Endometrial microvascular endothelial cells (primary cell): ENCODE results near the gene LANCL2. TPM values are rescaled to one million over a fixed set of nuclear protein-coding genes. Genes with fewer than 3 reads are reported as not detected.

Experiments
- in situ Hi-C: cut with HindIII; loops from 2 replicates; pipeline ENCODE4 v1.10.0; 2017; ENCODE audit warnings: low sequenced_read_pairs, low pct_unique_long_range_greater_than_20kb; ENCODE audit errors: inconsistent ontology term
- total RNA-seq: library from RNA; depleted of rRNA; stranded (reverse); fragments of >200 nt; gene quantifications from one replicate; pipeline ENCODE4 v1.2.3, GENCODE V29; 2015; ENCODE audit errors: inconsistent ontology term

The LANCL2 gene
- total RNA-seq, 1 donor from 2014 or later = 21.8 TPM

DNA sequence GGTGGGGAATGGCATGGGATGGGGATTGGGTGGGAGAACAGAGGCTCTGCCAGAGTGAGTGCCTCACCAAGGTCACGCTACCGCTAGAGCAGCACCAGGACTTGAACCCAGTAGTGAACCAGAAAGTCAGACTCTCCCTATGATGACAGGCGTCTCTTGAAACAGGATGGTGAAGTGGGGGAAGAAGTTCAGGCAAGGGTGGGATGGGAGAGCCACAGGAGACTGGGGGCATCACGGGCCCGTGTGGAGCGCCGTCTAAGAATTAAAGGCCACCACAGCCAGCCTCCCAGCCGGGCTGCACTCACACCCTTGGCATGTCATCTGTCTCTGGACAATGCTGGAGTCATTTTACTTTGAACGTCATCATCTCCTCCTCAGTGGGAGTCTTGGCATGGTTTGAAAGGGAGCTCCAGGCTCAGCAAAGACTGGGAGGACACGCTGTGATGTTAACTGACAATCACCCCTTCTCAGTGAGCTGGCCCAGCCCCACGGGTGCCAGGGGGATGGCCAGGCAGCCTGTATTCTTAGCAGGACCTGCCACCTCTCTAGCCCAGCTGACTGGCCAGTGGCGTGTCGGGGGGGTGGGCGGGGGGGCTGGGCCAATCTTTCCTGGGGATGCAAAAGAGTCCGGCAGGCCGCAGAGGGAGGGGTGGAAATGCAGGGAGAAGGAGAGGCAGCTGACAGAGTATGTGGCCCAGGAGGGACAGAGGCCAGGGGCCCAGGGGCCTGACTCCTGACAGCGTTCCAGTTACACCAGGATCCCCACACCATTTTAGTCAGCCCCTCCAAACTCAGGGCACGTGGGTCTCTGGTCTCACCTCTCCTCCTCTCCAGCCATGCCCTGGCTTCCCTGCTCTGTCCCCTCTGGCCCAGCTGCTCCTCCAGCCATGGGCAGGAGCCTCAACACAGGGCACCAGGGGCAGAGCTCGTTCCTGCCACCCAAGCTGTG, 111.0 kb downstream of the LANCL2 start:
- in situ Hi-C loops = no loop called here

GRCh38 chr7:55476852-55477780, 112.0 kb downstream of the LANCL2 start:
- in situ Hi-C loops = no loop called here

DNA sequence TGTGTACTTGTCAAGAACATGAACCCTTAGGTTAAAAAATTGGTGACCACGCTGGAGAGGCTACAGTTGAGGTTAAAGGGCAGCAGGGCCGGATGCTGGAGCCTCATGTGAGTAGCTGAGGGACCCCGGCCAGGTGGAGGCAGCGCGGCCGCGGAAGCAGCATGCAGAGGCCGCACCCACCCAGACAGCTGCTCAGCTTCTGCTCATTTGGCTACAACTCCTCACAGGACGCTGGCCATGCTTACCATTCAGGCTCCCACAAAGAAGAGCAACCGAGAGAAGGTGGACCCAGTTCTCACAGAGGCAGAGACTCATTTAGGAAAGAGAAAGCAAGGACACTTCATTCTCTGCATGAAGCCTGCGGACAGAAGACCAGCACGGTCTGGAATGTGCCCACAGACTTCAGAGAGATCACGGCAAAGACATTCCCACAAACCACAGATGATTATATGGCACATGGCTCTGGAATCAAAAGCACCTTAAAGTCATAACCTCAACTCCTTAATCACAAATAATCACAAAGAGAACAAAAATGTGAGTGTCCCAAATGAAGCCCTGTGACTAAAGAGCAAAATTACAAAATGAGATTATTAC, 112.7 kb downstream of the LANCL2 start:
- in situ Hi-C loops = no loop called here

DNA sequence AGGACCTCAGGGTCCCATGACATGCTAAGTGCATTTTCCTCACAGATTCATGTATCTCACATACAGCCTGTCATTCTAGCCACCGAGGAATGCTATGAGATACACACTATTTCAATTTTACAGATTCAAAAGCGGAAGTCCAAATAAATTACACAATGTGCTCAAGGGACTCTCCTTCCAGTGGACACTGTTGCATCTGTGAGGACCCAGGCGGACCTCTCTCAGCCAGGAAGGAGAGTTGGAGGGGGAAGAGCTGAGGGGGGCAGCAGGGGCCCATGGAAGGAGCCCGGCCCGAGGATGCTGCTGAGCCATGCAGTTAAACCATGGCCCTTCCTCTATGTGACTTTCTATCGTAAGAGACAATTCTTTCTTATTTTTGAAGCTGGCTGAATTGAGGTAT, 113.6 kb downstream of the LANCL2 start:
- in situ Hi-C loops = no loop called here

GRCh38 chr7:55481155-55481554, 116.0 kb downstream of the LANCL2 start:
- in situ Hi-C loops = no loop called here

- in situ Hi-C loops = no loop called here
Observed at GRCh38 chr7:55483046-55483445, 117.9 kb downstream of the LANCL2 start.

Other genes starting within 250 kb of the LANCL2 start
- 151 TPM for gene VOPP1, start 207.2 kb downstream of the LANCL2 start, total RNA-seq